ENCODE data around the gene ADAMTSL1.

ADAMTSL1 gene

DNA sequence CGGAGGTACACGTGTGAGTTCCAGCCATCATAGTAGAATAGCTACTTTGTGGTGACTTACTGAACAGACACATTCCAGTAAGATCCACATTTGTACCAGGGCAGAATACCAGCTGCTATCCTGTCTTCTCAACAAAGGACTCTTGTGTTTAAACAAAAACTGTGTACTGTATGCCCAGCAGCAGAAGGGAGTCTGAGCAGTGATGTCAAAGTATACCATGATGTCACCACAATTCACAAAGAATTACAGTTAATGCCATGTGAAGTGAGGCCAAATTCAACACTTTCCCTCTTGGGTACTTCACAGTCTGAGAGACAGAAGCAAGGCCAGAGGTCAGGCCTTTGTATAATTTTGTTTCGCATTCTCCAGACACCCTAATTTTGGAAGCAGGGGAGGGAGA lies 137.0 kb downstream of the ADAMTSL1 start:
- no peak for TF ChIP-seq GABPA (IDR thresholded peaks at IDR 0.05; ENCODE audit: low read depth)
- TF ChIP-seq SPI1 (IDR thresholded peaks at IDR 0.05; ENCODE audit: borderline replicate concordance, low read depth): no peak
- no peak for TF ChIP-seq REST (IDR thresholded peaks at IDR 0.05; ENCODE audit: insufficient replicate concordance, low read depth)
- TF ChIP-seq, protein P1, sequence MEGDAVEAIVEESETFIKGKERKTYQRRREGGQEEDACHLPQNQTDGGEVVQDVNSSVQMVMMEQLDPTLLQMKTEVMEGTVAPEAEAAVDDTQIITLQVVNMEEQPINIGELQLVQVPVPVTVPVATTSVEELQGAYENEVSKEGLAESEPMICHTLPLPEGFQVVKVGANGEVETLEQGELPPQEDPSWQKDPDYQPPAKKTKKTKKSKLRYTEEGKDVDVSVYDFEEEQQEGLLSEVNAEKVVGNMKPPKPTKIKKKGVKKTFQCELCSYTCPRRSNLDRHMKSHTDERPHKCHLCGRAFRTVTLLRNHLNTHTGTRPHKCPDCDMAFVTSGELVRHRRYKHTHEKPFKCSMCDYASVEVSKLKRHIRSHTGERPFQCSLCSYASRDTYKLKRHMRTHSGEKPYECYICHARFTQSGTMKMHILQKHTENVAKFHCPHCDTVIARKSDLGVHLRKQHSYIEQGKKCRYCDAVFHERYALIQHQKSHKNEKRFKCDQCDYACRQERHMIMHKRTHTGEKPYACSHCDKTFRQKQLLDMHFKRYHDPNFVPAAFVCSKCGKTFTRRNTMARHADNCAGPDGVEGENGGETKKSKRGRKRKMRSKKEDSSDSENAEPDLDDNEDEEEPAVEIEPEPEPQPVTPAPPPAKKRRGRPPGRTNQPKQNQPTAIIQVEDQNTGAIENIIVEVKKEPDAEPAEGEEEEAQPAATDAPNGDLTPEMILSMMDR (IDR thresholded peaks at IDR 0.05; ENCODE audit: insufficient read depth, low read length): no peak
- TF ChIP-seq POLR2AphosphoS5 (IDR thresholded peaks at IDR 0.05; ENCODE audit: low read depth): no peak
- no peaks in the 10 kb centered on the region for H3K27me3 ChIP-seq (ENCODE audit: insufficient read depth, poor library complexity, severe bottlenecking)
- no peak overlapping the region for H3K4me3 ChIP-seq (replicated peaks; ENCODE audit: insufficient read depth, low read length)
- no peak overlapping the region for H3K27ac ChIP-seq (replicated peaks)
- DNase-seq (ENCODE audit: low read depth in 1 of 2, low spot score in 1 of 2): no peak

GRCh38 chr9:18611971-18612370 lies 138.0 kb downstream of the ADAMTSL1 start:
- Histone ChIP-seq H3K27ac (replicated peaks) (no peak overlapping the region), H3K4me3 (replicated peaks; ENCODE audit: insufficient read depth, low read length) (no peak overlapping the region), H3K27me3 (ENCODE audit: insufficient read depth, poor library complexity, severe bottlenecking) (no peaks in the 10 kb centered on the region)
- TF ChIP-seq REST (IDR thresholded peaks at IDR 0.05; ENCODE audit: insufficient replicate concordance, low read depth): no peak
- TF ChIP-seq SPI1 (IDR thresholded peaks at IDR 0.05; ENCODE audit: borderline replicate concordance, low read depth): no peak
- TF ChIP-seq, protein P1 (IDR thresholded peaks at IDR 0.05; ENCODE audit: insufficient read depth, low read length): no peak
- TF ChIP-seq POLR2AphosphoS5 (IDR thresholded peaks at IDR 0.05; ENCODE audit: low read depth): no peak
- no peak for TF ChIP-seq GABPA (IDR thresholded peaks at IDR 0.05; ENCODE audit: low read depth)
- no peak for DNase-seq (ENCODE audit: low read depth in 1 of 2, low spot score in 1 of 2)

DNA sequence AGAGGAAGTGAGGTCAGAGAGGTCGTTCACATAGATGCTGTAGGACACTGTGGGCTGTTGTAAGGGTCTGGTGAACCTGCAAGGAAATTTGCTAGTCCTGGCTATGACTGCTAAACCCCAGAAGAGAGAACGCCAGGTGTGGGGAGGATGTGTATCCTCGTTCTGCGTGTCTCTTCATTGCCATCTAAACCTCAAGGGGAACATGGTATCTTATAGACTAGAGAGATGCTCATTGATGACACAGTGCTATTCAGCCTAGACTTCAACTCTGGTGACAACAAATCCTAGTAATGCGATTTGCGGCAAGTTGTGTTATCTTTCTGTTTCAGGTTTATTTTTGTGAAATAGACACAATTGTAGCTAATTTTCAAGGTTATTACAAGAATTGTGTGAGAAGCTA lies 140.2 kb downstream of the ADAMTSL1 start:
- Histone ChIP-seq H3K4me3 (replicated peaks; ENCODE audit: insufficient read depth, low read length) (no peak overlapping the region), H3K27ac (replicated peaks) (no peak overlapping the region), H3K27me3 (ENCODE audit: insufficient read depth, poor library complexity, severe bottlenecking) (no peaks in the 10 kb centered on the region)
- no peak for DNase-seq (ENCODE audit: low read depth in 1 of 2, low spot score in 1 of 2)
- TF ChIP-seq REST (IDR thresholded peaks at IDR 0.05; ENCODE audit: insufficient replicate concordance, low read depth): no peak
- TF ChIP-seq POLR2AphosphoS5 (IDR thresholded peaks at IDR 0.05; ENCODE audit: low read depth): no peak
- no peak for TF ChIP-seq SPI1 (IDR thresholded peaks at IDR 0.05; ENCODE audit: borderline replicate concordance, low read depth)
- TF ChIP-seq GABPA (IDR thresholded peaks at IDR 0.05; ENCODE audit: low read depth): no peak
- TF ChIP-seq, protein P1 (IDR thresholded peaks at IDR 0.05; ENCODE audit: insufficient read depth, low read length): no peak

Measured in HL-60 (cell line).